SK-N-SH treated with all-trans-retinoic acid at 6 μM for 48 hours (cell line): ENCODE results near the gene MAP2.

ENCODE experiments used
- ATAC-seq: fragments of 200-7000 bp; cut with Tn5 transposase; 3 replicates; pipeline ENCODE4 v1.9.1; 2020; ENCODE audit warnings: mild to moderate bottlenecking, moderate library complexity
- ARNTL ChIP-seq: fragments of 450-650 bp; formaldehyde crosslinking; IDR thresholded peaks from 2 replicates; pipeline ENCODE4 v1.5.0; 2020; ENCODE audit warnings: low read depth, mild to moderate bottlenecking, moderate library complexity, borderline replicate concordance
- CSDC2 ChIP-seq: fragments of 250-450 bp; sonication (Bioruptor Pico); IDR thresholded peaks from 2 replicates; pipeline ENCODE4 v1.5.0; 2020; ENCODE audit warnings: mild to moderate bottlenecking, moderate library complexity
- ESRRG ChIP-seq: fragments of 250-450 bp; sonication (Bioruptor Pico); IDR thresholded peaks from 2 replicates; pipeline ENCODE4 v1.6.1; 2021; ENCODE audit warnings: mild to moderate bottlenecking
- GLIS3 ChIP-seq: fragments of 250-450 bp; sonication (Bioruptor Pico); IDR thresholded peaks from 2 replicates; pipeline ENCODE4 v1.5.0; 2020; ENCODE audit warnings: mild to moderate bottlenecking, moderate library complexity
- ISL1 ChIP-seq: fragments of 250-450 bp; sonication (Bioruptor Pico); IDR thresholded peaks from 2 replicates; pipeline ENCODE4 v2.1.2; 2022; ENCODE audit warnings: mild to moderate bottlenecking, moderate library complexity
- OSR1 ChIP-seq: fragments of 250-450 bp; sonication (Bioruptor Pico); IDR thresholded peaks from 2 replicates; pipeline ENCODE4 v1.8.0; 2022; ENCODE audit warnings: moderate library complexity, mild to moderate bottlenecking, inconsistent platforms
- PPARA ChIP-seq: fragments of 250-450 bp; sonication (Bioruptor Pico); IDR thresholded peaks from 2 replicates; pipeline ENCODE4 v1.5.0; 2020; ENCODE audit warnings: mild to moderate bottlenecking, borderline replicate concordance
- SNAI2 ChIP-seq: fragments of 250-450 bp; sonication (Bioruptor Pico); IDR thresholded peaks from 2 replicates; pipeline ENCODE4 v1.5.0; 2020; ENCODE audit warnings: mild to moderate bottlenecking, moderate library complexity
- TCF4 ChIP-seq: fragments of 250-450 bp; sonication (Bioruptor Pico); IDR thresholded peaks from 2 replicates; pipeline ENCODE4 v1.8.0; 2021; ENCODE audit warnings: mild to moderate bottlenecking, moderate library complexity, borderline replicate concordance
- TOX ChIP-seq: fragments of 250-450 bp; sonication (Bioruptor Pico); IDR thresholded peaks from 2 replicates; pipeline ENCODE4 v1.8.0; 2021; ENCODE audit warnings: mild to moderate bottlenecking, moderate library complexity, borderline replicate concordance
- ZC3H10 ChIP-seq: fragments of 250-450 bp; sonication (Bioruptor Pico); IDR thresholded peaks from 2 replicates; pipeline ENCODE4 v1.5.1; 2021; ENCODE audit warnings: mild to moderate bottlenecking, moderate library complexity
- ZFP30 ChIP-seq: fragments of 450-650 bp; formaldehyde crosslinking; IDR thresholded peaks from 2 replicates; pipeline ENCODE4 v1.5.0; 2022; ENCODE audit warnings: mild to moderate bottlenecking, moderate library complexity
- ZNF565 ChIP-seq: fragments of 450-650 bp; formaldehyde crosslinking; conservative IDR thresholded peaks from 2 replicates; pipeline ENCODE4 v1.5.0; 2020; ENCODE audit warnings: low read depth, mild to moderate bottlenecking, moderate library complexity
- ZNF70 ChIP-seq: fragments of 450-650 bp; formaldehyde crosslinking; IDR thresholded peaks from 2 replicates; pipeline ENCODE4 v1.5.0; 2020; ENCODE audit warnings: mild to moderate bottlenecking, moderate library complexity
- ZNF8 ChIP-seq: fragments of 450-650 bp; formaldehyde crosslinking; IDR thresholded peaks from 2 replicates; pipeline ENCODE4 v1.5.0; 2020; ENCODE audit warnings: mild to moderate bottlenecking, moderate library complexity
- TF ChIP-seq, protein P1 (sequence below): fragments of 250-450 bp; sonication (Bioruptor Pico); IDR thresholded peaks from 2 replicates; pipeline ENCODE4 v1.5.1; 2020; ENCODE audit warnings: low read depth, mild to moderate bottlenecking, moderate library complexity
- TF ChIP-seq, protein P2 (sequence below): fragments of 250-450 bp; sonication (Bioruptor Pico); IDR thresholded peaks from 2 replicates; pipeline ENCODE4 v1.5.0; 2020; ENCODE audit warnings: mild to moderate bottlenecking, moderate library complexity
- TF ChIP-seq, protein P3 (sequence below): fragments of 250-450 bp; sonication (Bioruptor Pico); IDR thresholded peaks from 2 replicates; pipeline ENCODE4 v1.8.0; 2021; ENCODE audit warnings: low read depth, mild to moderate bottlenecking, moderate library complexity, borderline replicate concordance
- TF ChIP-seq, protein P4 (sequence below): fragments of 250-450 bp; sonication (Bioruptor Pico); IDR thresholded peaks from 2 replicates; pipeline ENCODE4 v1.5.1; 2021; ENCODE audit warnings: mild to moderate bottlenecking, moderate library complexity
- TF ChIP-seq, protein P5 (sequence below): fragments of 250-450 bp; sonication (Bioruptor Pico); IDR thresholded peaks from 2 replicates; pipeline ENCODE4 v1.8.0; 2020; ENCODE audit warnings: mild to moderate bottlenecking, moderate library complexity, borderline replicate concordance

MAP2 gene

DNA sequence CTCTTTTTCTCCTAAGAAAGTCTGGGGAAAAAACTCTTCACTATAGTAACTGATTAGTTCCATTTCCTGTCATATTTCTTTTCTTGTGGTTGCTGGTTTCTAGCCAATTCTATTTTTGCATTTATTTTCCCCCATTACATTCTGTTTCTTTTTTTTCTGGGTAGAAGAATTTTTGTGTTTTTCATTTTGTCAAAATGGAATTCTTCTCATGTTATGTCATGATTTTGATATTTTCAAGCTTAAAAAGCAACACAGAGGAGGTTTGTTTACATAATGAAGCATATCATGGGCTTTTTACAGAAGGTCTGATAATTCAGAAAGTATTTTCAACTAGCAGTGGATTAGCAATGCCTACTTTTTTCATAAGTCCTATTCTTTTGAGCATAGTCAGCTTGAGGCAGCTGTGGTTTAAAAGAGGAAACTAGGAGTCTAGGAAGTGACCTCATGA, 102.0 kb downstream of the MAP2 start:
- TF ChIP-seq ISL1 (CRISPR knock-in tag), result peak; percentile 91
- TF ChIP-seq ZC3H10 (CRISPR knock-in tag), result no peak
- TF ChIP-seq, protein P1, sequence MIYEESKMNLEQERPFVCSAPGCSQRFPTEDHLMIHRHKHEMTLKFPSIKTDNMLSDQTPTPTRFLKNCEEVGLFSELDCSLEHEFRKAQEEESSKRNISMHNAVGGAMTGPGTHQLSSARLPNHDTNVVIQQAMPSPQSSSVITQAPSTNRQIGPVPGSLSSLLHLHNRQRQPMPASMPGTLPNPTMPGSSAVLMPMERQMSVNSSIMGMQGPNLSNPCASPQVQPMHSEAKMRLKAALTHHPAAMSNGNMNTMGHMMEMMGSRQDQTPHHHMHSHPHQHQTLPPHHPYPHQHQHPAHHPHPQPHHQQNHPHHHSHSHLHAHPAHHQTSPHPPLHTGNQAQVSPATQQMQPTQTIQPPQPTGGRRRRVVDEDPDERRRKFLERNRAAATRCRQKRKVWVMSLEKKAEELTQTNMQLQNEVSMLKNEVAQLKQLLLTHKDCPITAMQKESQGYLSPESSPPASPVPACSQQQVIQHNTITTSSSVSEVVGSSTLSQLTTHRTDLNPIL (CRISPR knock-in tag), result peak; percentile 81
- ATAC-seq, result peak; percentile 93

DNA sequence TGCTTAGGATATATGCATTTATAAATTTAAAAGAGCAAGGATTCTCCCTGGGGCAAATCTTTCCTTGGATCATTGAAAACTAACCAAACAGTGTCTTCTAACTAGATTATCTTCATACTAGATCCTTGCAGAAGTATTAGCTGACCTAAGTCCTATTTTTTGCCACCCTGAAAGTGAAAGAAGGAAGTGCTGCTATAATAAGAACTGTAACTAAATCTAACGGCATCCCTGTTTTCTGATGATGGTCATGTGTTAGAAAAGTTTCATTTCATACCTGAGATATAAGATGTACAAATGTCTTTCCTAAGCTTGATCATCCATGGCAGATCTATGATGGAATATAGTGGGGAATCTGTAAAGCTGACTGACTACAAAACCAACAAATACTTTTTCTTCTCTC, 102.7 kb downstream of the MAP2 start:
- TF ChIP-seq ZNF70, result no peak
- TF ChIP-seq, protein P2, sequence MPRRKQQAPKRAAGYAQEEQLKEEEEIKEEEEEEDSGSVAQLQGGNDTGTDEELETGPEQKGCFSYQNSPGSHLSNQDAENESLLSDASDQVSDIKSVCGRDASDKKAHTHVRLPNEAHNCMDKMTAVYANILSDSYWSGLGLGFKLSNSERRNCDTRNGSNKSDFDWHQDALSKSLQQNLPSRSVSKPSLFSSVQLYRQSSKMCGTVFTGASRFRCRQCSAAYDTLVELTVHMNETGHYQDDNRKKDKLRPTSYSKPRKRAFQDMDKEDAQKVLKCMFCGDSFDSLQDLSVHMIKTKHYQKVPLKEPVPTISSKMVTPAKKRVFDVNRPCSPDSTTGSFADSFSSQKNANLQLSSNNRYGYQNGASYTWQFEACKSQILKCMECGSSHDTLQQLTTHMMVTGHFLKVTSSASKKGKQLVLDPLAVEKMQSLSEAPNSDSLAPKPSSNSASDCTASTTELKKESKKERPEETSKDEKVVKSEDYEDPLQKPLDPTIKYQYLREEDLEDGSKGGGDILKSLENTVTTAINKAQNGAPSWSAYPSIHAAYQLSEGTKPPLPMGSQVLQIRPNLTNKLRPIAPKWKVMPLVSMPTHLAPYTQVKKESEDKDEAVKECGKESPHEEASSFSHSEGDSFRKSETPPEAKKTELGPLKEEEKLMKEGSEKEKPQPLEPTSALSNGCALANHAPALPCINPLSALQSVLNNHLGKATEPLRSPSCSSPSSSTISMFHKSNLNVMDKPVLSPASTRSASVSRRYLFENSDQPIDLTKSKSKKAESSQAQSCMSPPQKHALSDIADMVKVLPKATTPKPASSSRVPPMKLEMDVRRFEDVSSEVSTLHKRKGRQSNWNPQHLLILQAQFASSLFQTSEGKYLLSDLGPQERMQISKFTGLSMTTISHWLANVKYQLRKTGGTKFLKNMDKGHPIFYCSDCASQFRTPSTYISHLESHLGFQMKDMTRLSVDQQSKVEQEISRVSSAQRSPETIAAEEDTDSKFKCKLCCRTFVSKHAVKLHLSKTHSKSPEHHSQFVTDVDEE (CRISPR knock-in tag), result no peak
- TF ChIP-seq SNAI2 (CRISPR knock-in tag), result no peak
- TF ChIP-seq OSR1 (CRISPR knock-in tag), result no peak
- TF ChIP-seq, protein P3, sequence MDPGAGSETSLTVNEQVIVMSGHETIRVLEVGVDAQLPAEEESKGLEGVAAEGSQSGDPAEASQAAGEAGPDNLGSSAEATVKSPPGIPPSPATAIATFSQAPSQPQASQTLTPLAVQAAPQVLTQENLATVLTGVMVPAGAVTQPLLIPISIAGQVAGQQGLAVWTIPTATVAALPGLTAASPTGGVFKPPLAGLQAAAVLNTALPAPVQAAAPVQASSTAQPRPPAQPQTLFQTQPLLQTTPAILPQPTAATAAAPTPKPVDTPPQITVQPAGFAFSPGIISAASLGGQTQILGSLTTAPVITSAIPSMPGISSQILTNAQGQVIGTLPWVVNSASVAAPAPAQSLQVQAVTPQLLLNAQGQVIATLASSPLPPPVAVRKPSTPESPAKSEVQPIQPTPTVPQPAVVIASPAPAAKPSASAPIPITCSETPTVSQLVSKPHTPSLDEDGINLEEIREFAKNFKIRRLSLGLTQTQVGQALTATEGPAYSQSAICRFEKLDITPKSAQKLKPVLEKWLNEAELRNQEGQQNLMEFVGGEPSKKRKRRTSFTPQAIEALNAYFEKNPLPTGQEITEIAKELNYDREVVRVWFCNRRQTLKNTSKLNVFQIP (CRISPR knock-in tag), result no peak
- TF ChIP-seq, protein P4, sequence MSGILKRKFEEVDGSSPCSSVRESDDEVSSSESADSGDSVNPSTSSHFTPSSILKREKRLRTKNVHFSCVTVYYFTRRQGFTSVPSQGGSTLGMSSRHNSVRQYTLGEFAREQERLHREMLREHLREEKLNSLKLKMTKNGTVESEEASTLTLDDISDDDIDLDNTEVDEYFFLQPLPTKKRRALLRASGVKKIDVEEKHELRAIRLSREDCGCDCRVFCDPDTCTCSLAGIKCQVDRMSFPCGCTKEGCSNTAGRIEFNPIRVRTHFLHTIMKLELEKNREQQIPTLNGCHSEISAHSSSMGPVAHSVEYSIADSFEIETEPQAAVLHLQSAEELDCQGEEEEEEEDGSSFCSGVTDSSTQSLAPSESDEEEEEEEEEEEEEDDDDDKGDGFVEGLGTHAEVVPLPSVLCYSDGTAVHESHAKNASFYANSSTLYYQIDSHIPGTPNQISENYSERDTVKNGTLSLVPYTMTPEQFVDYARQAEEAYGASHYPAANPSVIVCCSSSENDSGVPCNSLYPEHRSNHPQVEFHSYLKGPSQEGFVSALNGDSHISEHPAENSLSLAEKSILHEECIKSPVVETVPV (CRISPR knock-in tag), result no peak
- TF ChIP-seq TCF4 (CRISPR knock-in tag), result no peak
- no peak for TF ChIP-seq PPARA (CRISPR knock-in tag)
- peak; percentile 28; the same call in 2 of the 3 replicates for ATAC-seq

DNA sequence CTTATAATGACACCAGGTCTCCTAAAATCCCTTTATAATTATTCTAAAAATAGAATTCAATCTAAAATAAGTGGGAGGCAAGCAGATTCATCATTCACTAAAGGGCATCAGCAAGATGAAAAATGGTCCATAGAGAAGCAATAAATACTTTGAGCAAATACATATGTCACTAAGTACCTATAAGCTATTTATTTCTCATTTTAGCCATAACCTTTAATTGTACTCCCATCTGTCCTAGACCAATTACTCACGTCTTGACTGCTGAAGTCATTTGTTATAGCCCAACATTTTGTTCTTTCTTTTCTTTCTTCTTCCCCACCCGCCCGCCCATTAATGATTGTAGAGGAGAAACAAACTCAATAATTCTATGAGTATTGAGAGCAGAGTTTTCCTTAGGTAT, 105.7 kb downstream of the MAP2 start:
- TF ChIP-seq GLIS3 (CRISPR knock-in tag), result no peak
- TF ChIP-seq TOX, result no peak
- TF ChIP-seq, protein P1 (CRISPR knock-in tag), result no peak
- no peak for TF ChIP-seq ZNF8 (CRISPR knock-in tag)
- TF ChIP-seq, protein P3 (CRISPR knock-in tag), result no peak
- TF ChIP-seq ZFP30 (CRISPR knock-in tag), result no peak
- TF ChIP-seq ESRRG, result no peak
- TF ChIP-seq PPARA (CRISPR knock-in tag), result no peak
- TF ChIP-seq, protein P2 (CRISPR knock-in tag), result no peak
- no peak for TF ChIP-seq OSR1 (CRISPR knock-in tag)
- TF ChIP-seq CSDC2 (CRISPR knock-in tag), result no peak
- TF ChIP-seq ZC3H10 (CRISPR knock-in tag), result no peak
- TF ChIP-seq ARNTL (CRISPR knock-in tag), result no peak
- TF ChIP-seq, protein P5, sequence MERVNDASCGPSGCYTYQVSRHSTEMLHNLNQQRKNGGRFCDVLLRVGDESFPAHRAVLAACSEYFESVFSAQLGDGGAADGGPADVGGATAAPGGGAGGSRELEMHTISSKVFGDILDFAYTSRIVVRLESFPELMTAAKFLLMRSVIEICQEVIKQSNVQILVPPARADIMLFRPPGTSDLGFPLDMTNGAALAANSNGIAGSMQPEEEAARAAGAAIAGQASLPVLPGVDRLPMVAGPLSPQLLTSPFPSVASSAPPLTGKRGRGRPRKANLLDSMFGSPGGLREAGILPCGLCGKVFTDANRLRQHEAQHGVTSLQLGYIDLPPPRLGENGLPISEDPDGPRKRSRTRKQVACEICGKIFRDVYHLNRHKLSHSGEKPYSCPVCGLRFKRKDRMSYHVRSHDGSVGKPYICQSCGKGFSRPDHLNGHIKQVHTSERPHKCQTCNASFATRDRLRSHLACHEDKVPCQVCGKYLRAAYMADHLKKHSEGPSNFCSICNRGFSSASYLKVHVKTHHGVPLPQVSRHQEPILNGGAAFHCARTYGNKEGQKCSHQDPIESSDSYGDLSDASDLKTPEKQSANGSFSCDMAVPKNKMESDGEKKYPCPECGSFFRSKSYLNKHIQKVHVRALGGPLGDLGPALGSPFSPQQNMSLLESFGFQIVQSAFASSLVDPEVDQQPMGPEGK (CRISPR knock-in tag), result no peak
- TF ChIP-seq, protein P4 (CRISPR knock-in tag), result no peak
- no peak for TF ChIP-seq ZNF565 (CRISPR knock-in tag)
- no peak for TF ChIP-seq ISL1 (CRISPR knock-in tag)
- TF ChIP-seq, all 23 proteins: peak for 0
- ATAC-seq, result no peak
